GM21423 (cell line): ENCODE data around the gene TPP1.
A peak's percentile ranks its signal among the peaks of the same experiment; 100 is the strongest.

Experiments
- ATAC-seq: cut with Tn5 transposase; IDR thresholded peaks from one replicate; pipeline ENCODE4 v1.9.1; 2021; ENCODE audit warnings: mild to moderate bottlenecking, moderate library complexity; ENCODE audit not compliant: unreplicated experiment

TPP1 gene

GRCh38 chr11:6619004-6619745 is at the start of gene TPP1:
TPP1 (minus strand) TSS chr11:6619422; CDS start chr11:6619400, 22 bp downstream.
- peak; percentile 99 for ATAC-seq

GRCh38 chr11:6667733-6668374 is 48.6 kb upstream of the TPP1 start:
- peak; percentile 67 for ATAC-seq

- ATAC-seq: no peak
These were observed 47.3 kb upstream of the TPP1 start for GRCh38 chr11:6666302-6667183.

GRCh38 chr11:6664551-6664950 is 45.3 kb upstream of the TPP1 start:
- ATAC-seq: no peak

GRCh38 chr11:6663794-6664469 is 44.7 kb upstream of the TPP1 start:
- no peak for ATAC-seq

- no peak for ATAC-seq
These were observed 41.5 kb upstream of the TPP1 start for GRCh38 chr11:6660712-6661111.

DNA sequence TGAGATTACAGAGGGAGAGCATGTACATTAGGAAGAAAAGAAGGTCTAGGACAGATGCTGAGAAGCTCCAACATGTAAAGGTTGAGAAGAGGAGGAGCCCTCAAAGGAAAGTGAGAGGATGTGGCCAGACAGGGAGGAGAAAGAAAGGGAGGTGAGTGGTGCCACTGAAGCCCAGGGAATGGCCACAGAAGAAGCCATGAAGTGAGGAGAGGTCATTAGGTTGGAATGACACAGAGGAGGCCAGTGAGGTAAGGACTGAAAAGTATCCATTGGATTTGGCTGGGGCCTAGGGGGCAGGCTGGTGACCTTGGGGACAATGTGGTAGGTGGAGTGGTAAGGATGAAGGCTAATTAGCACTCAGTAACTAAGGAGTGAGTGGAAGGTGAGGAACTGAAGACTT is 39.4 kb upstream of the TPP1 start:
- ATAC-seq: no peak

DNA sequence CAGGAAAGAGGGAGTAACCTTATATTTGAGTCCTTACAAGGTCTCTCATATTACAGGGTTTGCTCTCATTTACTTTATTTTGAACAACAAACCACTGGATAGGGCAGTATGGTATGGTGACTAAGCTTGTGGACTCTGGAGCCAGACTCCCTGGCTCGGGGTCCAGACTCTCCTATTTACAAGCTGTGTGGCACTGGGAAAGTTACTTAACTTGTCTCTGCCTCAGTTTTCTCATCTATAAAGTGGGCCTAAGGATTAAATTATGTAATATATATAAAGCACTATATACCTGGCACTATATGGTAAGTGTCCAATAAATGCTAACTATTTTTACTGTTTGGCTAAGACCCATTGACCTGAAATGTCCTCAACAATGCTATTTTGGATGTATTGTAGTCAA is 38.1 kb upstream of the TPP1 start:
- ATAC-seq: no peak

- no peak for ATAC-seq
These were observed 37.7 kb upstream of the TPP1 start for GRCh38 chr11:6656936-6657335.

GRCh38 chr11:6656584-6656915 is 37.3 kb upstream of the TPP1 start:
- ATAC-seq: no peak

DNA sequence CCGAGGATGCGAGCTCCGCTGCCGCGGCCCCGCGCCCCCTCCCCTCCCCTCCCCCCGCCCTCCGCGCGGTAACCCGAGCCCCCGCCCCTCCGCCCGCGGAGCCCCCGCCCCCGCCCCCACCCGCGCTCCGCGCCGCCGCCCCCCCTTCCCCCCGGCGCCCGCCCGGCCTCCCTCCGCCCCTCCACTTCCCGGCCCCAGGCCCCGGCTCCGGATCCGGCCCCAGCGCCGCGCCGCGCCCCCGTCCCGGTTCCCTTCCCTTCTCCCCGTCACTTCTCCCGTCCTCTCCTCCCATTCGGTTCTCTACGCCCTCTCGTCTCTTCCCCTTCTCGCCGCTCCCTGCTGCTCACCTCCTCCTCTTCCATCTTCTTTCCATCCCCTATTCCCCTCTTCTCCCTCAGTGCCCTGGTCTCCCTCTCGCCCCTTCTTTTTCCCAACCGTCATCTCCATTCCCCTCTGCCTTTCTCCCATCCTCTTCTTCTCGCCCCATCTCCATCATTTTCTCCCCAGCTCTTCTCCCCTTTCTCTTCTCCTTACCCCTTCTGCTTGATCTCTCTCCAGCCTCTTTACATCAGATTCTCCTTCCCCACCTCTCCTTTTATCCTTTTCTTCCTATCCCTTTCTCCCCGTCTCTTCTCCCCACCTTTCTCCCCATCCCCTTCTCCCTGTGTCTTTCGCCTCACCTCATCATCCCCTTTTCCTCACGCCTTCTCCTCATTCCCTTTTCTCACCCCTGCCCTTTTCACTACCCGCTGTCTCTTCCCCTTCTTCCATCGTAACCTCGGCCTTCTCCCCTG is 36.8 kb upstream of the TPP1 start, which contains the start of gene DCHS1:
DCHS1 (minus strand) TSS at position 20 of the 794 bp plus-strand sequence. CDS start 14,196 bp downstream, outside the sequence.
- ATAC-seq: no peak

- ATAC-seq: no peak
These were observed 36.0 kb upstream of the TPP1 start for GRCh38 chr11:6655020-6655789.

DNA sequence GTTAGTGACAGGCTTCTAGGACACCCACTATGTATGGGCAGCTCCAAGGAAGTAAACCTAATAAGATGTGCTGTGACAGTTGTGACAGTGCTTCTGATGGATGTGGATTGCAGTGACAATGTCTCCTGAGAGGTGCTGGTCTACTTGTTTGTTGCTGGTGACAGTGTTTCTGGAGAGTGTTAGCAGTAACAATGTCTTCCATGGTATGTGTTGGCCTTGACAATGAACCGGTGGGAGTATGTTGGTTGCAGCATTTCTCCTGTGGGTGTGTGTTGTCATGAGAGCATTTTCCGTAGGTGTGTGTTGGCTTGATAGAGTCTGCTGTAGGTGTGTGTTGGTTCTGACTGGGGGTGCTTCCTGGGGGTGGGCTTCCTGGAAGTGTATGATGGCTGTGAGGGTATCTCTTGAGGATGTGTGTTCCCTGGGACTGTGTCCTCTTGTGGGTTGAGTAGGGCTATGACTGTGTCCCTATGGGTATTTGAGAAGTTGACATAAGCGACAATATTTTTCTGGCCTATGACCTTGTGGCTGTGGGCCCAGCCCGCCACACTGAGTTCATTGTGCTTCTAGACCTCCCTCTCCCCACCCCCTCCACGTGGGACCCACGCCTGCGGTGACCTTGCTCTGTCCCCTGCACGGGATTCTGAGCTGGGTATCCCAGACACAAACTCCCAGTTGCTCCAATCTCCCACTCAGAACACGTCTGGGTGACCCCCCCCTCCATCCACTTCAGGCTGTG is 35.2 kb upstream of the TPP1 start:
- no peak for ATAC-seq

DNA sequence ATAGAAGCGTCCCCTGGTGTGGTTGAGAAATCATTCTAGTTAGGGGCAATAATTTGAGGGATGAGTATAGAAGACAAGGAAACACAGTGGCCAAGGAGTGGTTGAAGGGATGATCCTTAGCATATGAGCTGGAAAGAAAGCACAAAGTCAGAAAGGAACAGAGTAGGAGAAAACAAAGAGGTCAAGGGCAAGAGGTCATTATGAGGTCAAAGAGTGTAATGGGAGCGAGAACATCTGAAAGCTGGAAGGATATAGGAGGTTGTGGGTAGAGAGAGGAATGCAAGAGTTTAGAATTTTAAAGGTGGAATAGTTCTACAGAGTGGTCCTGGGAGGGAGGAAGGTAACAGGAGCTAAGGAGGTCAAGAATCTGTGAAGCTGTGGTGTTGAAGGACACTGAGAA is 34.4 kb upstream of the TPP1 start:
- no peak for ATAC-seq

- no peak for ATAC-seq
These were observed 33.9 kb upstream of the TPP1 start for GRCh38 chr11:6653097-6653496.

DNA sequence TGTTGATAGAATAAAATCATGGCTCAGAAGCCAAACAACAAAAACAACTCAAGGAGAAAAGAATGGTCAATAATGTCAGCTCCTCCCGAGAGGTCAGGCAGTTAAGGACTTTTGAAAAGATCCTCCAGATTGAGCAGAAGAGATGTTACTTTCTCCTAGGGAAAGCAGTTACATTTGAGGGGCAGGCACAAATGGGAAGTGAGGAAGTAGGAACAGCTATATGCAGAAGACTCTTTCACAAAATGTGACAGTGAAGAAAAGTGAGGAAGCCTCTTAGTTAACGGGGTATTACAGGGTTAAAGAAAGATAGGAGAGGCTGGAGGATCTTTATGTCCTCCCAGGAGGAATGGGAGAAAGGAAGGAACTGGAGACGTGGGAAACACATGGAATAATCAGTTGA is 33.0 kb upstream of the TPP1 start:
- ATAC-seq: no peak

DNA sequence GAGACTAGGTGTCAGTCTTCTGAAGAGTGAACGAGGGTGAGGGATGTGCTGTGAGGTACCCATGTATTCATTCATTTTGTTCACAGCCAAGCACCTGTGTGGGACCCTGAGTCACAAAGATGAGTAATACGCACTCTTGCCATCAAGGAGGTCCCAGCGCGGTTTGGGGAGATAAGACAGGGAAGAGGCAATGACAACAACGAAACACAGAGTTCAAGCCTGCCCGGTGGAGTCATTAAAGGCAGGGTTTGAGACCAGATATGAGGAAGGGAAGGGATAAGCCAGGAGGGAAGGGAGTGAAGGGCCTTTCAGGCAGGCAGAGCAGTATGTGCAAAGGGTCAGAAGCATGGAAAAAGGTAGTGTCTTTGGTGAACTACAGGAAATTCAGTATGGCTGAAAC is 31.8 kb upstream of the TPP1 start:
- ATAC-seq: no peak

GRCh38 chr11:6650104-6650503 is 30.9 kb upstream of the TPP1 start:
- no peak for ATAC-seq

- no peak for ATAC-seq
These were observed 29.3 kb upstream of the TPP1 start for GRCh38 chr11:6648501-6648900.
